NCI-H1694 (cell line): ENCODE measurements around the gene SPATA18.
A peak's percentile ranks its signal among the peaks of the same experiment; 100 is the strongest.
"Not testable (repeated sequence)": the region's sequence is repeated elsewhere in the genome, so short reads cannot be mapped to it uniquely, and the experiment has no call there.

Source experiments
- DNase-seq: peaks from one replicate; lab custom pipeline; 2025; lab: John Stamatoyannopoulos, UW

The SPATA18 gene

GRCh38 chr4:52051615-52052474 lies 741 bp downstream of the SPATA18 start:
- DNase-seq = peak; percentile 30

GRCh38 chr4:52052475-52052780 lies 1.3 kb downstream of the SPATA18 start:
- no peak for DNase-seq

DNA sequence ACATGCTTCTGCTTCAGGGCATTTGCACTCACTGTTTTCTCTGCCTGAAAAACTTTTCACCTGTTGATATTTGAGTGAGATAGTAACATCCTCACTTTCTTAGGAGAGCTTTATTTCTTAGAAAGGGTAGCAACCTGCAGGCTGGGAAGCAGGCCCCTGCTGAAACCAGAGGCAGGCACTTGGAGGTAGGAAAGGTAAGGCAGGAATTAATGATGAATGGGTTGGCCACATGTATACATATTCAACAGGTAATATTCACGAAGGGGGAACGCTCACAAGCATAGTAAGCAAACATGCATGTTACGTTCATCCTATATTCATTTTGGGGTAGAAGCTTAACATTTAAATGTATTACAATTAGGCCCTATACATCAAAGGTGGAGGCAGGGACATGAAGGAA lies 3.1 kb downstream of the SPATA18 start:
- no peak for DNase-seq

- no peak for DNase-seq
These were observed 6.1 kb downstream of the SPATA18 start for GRCh38 chr4:52057196-52057595.

DNA sequence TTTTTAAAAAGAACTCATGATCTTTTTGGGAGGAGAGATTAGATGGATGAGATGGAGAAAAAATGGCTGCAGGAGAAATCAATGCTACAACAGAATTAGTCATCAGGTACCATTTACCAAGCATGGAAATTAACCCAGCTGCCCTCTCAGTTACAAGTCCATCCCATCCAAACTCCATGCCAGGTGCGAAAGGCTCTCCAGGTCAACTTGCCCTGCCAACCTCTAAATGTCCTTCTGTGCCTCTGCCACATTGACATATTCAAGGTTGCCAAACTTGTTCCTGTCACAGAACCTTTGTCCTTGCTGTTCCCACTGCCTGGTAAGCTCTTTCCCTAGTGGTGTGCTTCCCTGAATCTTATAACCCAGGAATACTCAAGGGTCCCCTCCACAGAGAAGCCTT lies 7.2 kb downstream of the SPATA18 start:
- DNase-seq = no peak

GRCh38 chr4:52059372-52059771 lies 8.3 kb downstream of the SPATA18 start:
- no peak for DNase-seq

DNA sequence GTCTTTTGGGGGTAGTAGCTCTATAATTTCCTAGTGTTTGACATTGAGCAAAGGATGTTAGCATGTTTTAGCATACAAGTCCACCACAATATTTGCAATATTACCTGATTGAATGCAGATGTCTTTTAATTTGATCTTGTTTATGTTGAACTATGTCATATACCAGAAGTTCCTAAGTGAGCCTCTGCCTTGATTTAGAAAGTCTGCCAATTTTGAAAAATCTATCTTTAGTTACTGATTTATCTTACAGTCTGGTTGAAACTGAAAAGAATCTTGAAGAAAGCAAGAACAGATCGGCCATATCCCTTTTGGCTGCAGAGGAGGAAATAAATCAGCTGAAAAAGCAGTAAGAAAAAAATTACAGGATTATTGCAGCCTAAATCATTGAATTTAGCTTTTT lies 18.5 kb downstream of the SPATA18 start:
- no peak for DNase-seq

- no peak for DNase-seq
These were observed 20.9 kb downstream of the SPATA18 start for GRCh38 chr4:52071791-52072546.

DNA sequence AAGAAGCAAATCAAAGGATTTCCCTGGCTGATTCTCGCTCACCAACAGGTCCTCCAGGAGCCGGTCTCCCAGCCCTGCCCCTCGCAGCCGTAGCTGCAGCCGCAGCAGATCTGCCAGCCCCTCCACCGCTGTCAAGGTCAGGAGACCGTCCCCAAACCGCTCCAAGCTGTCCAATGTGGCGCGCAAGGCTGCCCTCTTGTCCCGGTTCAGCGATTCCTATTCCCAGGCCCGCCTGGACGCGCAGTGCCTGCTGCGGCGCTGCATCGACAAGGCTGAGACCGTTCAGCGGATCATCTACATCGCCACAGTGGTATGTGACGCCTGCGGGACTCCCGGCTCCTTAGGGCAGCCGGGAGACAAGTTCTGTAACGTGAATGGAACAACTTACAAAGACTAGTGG lies 25.6 kb downstream of the SPATA18 start:
- DNase-seq = no peak

DNA sequence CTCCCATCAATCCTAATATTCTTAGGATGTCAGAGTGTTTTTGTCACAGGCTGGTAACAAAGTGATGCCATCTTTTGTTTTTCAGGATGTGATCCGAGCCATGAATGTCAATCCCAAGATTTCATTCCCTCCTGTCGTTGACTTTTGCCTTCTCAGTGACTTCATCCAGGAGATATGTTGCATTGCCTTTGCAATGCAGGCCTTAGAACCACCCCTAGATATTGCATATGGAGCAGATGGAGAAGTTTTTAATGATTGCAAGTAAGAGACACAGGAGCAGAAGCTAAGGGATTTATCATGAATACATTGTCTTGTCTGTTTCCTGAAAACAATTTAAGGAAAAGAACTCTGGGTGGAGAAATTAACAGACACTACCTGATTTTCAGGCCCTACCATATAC lies 28.6 kb downstream of the SPATA18 start:
- DNase-seq = no peak

DNA sequence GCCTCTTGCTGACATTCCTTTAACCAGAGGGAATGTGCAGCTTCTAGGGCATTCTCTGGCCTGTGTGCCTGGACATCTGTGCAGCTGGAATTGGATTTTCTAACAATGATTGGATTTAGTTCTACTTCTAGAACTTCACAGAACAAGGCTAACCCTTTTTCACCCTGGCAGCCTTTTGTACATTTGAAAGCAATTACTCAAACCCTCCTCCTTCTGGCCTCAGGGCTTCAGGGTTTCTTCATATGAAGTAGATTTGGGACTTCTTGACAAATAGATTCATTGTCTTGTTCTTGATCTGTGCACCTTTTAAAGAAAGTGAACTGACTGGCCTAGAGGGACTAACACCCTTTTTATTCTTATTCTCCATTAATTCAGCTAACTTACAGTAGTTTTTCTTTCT lies 30.1 kb downstream of the SPATA18 start:
- DNase-seq = no peak

- DNase-seq = not testable (repeated sequence)
These were observed 35.3 kb downstream of the SPATA18 start for GRCh38 chr4:52086425-52086824.

GRCh38 chr4:52091801-52092200 lies 40.7 kb downstream of the SPATA18 start:
- no peak for DNase-seq

- DNase-seq = no peak
These were observed 42.4 kb downstream of the SPATA18 start for GRCh38 chr4:52093466-52093865.

- no peak for DNase-seq
These were observed 43.5 kb downstream of the SPATA18 start for GRCh38 chr4:52094376-52095145.

DNA sequence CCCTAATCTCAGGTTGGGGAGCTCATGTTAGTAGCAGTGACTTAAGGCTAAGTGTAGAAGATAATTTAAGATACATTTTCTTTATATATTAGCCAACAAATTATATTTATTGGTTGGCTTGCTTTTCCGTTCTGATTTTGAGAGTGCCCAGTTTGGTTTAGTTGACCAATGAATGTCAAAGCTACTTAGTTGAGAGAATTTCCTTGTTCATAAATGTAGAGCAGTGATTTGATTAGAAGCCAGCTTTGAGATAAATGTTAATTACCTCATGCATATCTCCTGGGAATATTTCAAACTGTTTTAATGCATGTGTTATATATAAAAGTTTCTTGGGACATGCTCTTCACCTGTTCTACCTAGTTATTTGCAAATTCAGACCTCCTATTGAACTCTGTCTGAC lies 44.3 kb downstream of the SPATA18 start:
- no peak for DNase-seq

DNA sequence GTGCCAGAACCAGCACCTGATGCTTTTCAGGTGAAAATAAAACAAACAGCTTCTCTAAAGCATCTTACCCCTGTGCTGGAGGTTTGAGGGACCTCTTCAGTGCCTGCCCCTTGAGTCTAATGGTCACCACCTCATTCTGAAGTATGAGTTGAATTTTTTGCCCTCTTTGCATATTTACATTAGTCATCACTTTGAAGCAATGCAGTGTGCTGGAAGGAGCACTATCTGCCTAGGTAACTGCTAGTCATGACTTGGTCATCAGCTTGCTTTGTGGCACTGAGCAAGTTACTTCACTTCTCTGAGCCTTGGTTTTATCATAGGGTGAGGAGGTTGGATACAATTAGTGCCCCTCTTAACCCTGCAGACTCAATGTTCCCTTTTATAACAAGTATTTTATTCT lies 44.9 kb downstream of the SPATA18 start:
- DNase-seq = no peak

DNA sequence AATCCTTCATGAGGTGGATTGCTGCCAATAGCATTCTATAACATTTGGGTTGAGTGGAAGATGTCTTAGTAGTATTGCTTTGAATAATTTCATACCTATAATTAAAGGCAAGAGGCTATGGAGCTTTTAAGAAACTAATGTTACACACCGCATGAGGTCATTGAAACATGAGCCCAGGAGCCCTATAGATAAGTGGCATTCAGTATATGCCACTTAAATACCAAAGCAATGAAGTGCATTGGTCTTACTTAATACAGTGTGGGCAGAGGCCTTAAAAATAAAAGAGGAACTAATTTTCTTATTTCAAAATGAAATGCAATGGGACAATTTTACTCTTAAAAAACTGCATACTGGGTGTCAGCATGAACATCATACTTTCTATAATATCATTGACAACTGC lies 47.5 kb downstream of the SPATA18 start:
- no peak for DNase-seq

DNA sequence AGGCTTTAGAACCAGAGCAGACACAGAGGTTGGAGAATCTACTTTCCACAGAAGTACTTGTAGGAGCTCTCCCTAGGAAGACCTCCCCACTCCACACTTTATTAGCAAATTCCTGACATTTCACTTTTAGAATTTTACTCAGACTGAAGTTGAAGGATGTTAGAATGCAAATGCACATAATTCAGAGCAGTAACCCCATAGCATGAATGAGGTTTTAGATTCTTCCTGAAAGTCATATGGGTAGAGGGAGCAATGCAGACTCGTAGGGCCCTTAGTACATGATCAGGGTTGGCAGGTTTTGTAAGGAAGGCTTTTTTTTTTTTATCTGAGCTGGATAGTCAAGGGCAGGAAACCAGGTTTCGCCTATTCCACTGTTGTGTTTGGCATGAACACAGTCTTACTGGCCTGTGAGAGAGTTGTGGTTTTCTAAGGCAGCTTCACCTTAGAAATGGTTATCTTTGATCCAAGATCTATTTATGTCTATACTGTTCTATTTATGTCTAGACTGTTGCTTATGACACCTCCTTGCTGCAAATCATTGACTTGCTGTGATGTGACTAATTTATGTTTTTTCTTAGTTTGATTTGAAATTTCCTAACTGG lies 48.9 kb downstream of the SPATA18 start:
- no peak for DNase-seq

DNA sequence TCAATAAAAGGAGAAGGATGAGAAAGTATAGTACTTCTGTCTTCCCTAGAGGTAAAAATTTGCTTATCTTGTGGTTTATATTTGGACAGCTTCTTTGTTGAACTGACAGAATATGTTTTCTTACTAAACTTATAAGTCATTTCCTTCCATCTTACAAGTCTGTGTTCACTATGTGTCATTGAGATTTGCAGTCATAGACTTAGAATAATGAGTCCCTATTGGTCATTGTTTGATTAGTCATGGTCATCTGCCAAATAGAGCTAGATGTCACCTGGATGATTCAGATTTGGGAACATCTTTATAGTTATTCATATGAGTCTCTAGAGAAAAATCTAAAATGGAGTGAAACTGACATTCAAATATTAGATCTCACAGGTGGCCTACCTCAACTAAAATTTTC lies 51.5 kb downstream of the SPATA18 start:
- DNase-seq = no peak

DNA sequence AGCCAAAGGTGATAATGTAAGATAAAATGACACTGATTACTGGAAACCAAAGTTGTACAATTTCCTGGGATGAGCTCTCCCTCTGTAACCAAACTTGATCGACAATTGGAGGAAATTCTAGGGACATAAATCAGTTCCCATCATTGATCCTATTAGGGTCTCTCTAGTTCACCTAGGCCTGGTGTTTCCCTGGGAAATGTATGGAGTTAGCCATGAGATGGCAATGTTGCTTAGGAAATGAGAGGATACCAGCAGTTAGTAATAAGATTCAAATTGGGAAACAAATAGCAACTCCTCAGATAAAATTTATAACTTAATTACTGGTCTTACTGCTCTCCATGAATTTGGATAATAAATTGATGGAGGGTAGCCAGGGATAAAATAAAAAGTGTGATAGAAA lies 52.2 kb downstream of the SPATA18 start:
- peak; percentile 29 for DNase-seq

GRCh38 chr4:52105276-52105675 lies 54.2 kb downstream of the SPATA18 start:
- DNase-seq = no peak
